ENCODE results near the gene FSTL5. TPM values are rescaled to one million over a fixed set of nuclear protein-coding genes. Genes with fewer than 3 reads are reported as not detected.

The FSTL5 gene
- total and polyA plus RNA-seq, 2 experiments from 2014 or later: 0.12 to 0.59 TPM

DNA sequence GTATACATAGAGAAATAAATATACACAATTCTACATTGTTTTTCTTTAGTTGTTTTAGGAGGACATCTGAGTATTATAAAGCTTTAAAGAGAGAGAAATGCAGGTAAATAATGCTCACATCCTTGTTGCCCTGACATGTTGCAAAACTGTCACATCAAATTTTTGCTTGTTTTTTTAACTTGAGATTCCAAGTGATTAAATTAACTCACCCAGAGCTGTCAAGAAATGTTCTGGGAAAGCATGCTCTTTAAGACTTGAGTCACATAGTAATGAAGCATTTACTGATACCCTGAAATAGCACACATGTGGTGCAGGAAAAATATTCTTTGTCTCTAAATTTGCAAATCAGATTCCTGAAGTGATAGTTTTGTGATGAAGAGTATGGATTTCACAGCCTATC is 665.6 kb downstream of the FSTL5 start:
- DNase-seq (ENCODE audit: low read depth in 1 of 2, low spot score in 1 of 2): no peak
- no peak for TF ChIP-seq CTCF (IDR thresholded peaks at IDR 0.05; ENCODE audit: low read depth, low read length)
- Histone ChIP-seq H3K9me3 (ENCODE audit: low read depth) (no peaks in the 10 kb centered on the region), H3K27me3 (no peaks in the 10 kb centered on the region), H3K4me3 (no peak overlapping the region), H3K27ac (no peak overlapping the region), H3K4me1 (ENCODE audit: low read depth) (no peaks in the 10 kb centered on the region), H3K36me3 (no peaks in the 10 kb centered on the region)

GRCh38 chr4:161486461-161486860 is 677.3 kb downstream of the FSTL5 start:
- Histone ChIP-seq H3K27me3 (no peaks in the 10 kb centered on the region), H3K36me3 (no peaks in the 10 kb centered on the region), H3K27ac (no peak overlapping the region), H3K4me3 (no peak overlapping the region), H3K4me1 (ENCODE audit: low read depth) (peaks cover 17% of the 10 kb centered on the region), H3K9me3 (ENCODE audit: low read depth) (no peaks in the 10 kb centered on the region)
- no peak for TF ChIP-seq CTCF (IDR thresholded peaks at IDR 0.05; ENCODE audit: low read depth, low read length)
- DNase-seq (ENCODE audit: low read depth in 1 of 2, low spot score in 1 of 2): no peak

- Histone ChIP-seq H3K27ac (no peak overlapping the region), H3K36me3 (no peaks in the 10 kb centered on the region), H3K4me1 (ENCODE audit: low read depth) (no peaks in the 10 kb centered on the region), H3K9me3 (ENCODE audit: low read depth) (no peaks in the 10 kb centered on the region), H3K4me3 (no peak overlapping the region), H3K27me3 (no peaks in the 10 kb centered on the region)
- DNase-seq (ENCODE audit: low read depth in 1 of 2, low spot score in 1 of 2): no peak
- no peak for TF ChIP-seq CTCF (IDR thresholded peaks at IDR 0.05; ENCODE audit: low read depth, low read length)
Observed at GRCh38 chr4:161466316-161466715, 697.5 kb downstream of the FSTL5 start.

DNA sequence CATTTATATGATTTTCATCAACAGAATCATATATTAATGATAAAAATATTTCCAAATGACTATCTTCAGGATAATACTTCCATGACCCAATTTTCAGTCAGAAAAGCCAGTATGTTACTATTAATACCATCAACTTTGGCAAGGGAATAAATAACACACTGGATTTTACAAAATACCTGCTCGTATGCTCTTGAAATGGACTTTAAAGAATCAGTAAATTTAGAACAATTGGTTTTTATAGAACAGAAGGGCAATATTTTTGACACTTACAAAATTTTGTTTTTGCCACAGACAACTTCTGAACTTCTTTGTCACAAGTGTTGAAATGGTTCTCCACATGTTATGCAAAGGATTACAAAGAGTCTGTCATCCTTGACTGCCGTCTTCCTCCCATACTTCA is 700.4 kb downstream of the FSTL5 start:
- no peak overlapping the region for H3K27ac ChIP-seq
- H3K36me3 ChIP-seq: no peaks in the 10 kb centered on the region
- no peak for DNase-seq (ENCODE audit: low read depth in 1 of 2, low spot score in 1 of 2)
- TF ChIP-seq CTCF (IDR thresholded peaks at IDR 0.05; ENCODE audit: low read depth, low read length): no peak
- H3K4me3 ChIP-seq: no peak overlapping the region
- H3K27me3 ChIP-seq: no peaks in the 10 kb centered on the region
- H3K9me3 ChIP-seq (ENCODE audit: low read depth): no peaks in the 10 kb centered on the region
- H3K4me1 ChIP-seq (ENCODE audit: low read depth): no peaks in the 10 kb centered on the region

GRCh38 chr4:161457906-161458305 is 705.9 kb downstream of the FSTL5 start:
- Histone ChIP-seq H3K9me3 (ENCODE audit: low read depth) (no peaks in the 10 kb centered on the region), H3K4me1 (ENCODE audit: low read depth) (no peaks in the 10 kb centered on the region), H3K36me3 (no peaks in the 10 kb centered on the region), H3K27me3 (no peaks in the 10 kb centered on the region), H3K27ac (no peak overlapping the region), H3K4me3 (no peak overlapping the region)
- TF ChIP-seq CTCF (IDR thresholded peaks at IDR 0.05; ENCODE audit: low read depth, low read length): no peak
- DNase-seq (ENCODE audit: low read depth in 1 of 2, low spot score in 1 of 2): no peak

DNA sequence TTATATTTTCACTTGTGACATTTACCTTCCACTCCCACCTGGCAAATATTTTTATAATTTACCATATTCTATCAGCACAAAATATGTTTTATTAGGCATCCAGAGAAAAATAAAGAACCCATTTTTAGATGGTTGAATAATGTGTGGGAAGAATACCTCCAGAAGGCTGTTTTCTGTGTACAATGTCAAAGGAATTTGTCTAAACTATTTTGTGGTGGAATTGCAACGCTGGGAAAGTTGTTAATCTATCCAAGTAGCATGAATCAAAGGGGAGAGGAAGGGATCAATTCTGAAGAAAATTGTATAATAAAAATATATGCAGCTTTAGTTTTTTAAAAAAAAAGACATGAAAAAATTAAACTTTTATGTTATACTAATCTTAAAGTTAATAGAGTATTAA is 706.5 kb downstream of the FSTL5 start:
- no peaks in the 10 kb centered on the region for H3K27me3 ChIP-seq
- H3K27ac ChIP-seq: no peak overlapping the region
- no peaks in the 10 kb centered on the region for H3K4me1 ChIP-seq (ENCODE audit: low read depth)
- no peaks in the 10 kb centered on the region for H3K36me3 ChIP-seq
- DNase-seq (ENCODE audit: low read depth in 1 of 2, low spot score in 1 of 2): no peak
- H3K4me3 ChIP-seq: no peak overlapping the region
- H3K9me3 ChIP-seq (ENCODE audit: low read depth): no peaks in the 10 kb centered on the region
- TF ChIP-seq CTCF (IDR thresholded peaks at IDR 0.05; ENCODE audit: low read depth, low read length): no peak
